ENCODE results near the gene RASA3. TPM values are rescaled to one million over a fixed set of nuclear protein-coding genes. Genes with fewer than 3 reads are reported as not detected.

Gene RASA3
- total RNA-seq, 1 experiment from 2014 or later = 9.1 TPM

GRCh38 chr13:114122127-114122511, 10.3 kb downstream of the RASA3 start:
- Histone ChIP-seq H3K4me1 (ENCODE audit: insufficient read depth, low read length) (peaks cover 13% of the 10 kb centered on the region), H3K9me3 (ENCODE audit: low read length) (no peaks in the 10 kb centered on the region), H3F3A (ENCODE audit: low read length, unreplicated experiment) (no peaks in the 10 kb centered on the region), H4K20me1 (ENCODE audit: low read length) (no peaks in the 10 kb centered on the region), H3K9me2 (replicated peaks; ENCODE audit: low read length) (no peaks in the 10 kb centered on the region), H2AFZ (ENCODE audit: low read length) (no peak overlapping the region), H3K27ac (ENCODE audit: low read length) (no peak overlapping the region), H3K79me2 (ENCODE audit: low read length) (peaks cover 62% of the 10 kb centered on the region), H3K27me3 (ENCODE audit: low read length) (no peaks in the 10 kb centered on the region), H3K9ac (ENCODE audit: low read length) (no peak overlapping the region), H3K4me3 (ENCODE audit: low read length) (no peak overlapping the region), H3K36me3 (ENCODE audit: low read depth, low read length) (no peaks in the 10 kb centered on the region), H3K4me2 (ENCODE audit: low read length) (no peak overlapping the region)
- TF ChIP-seq EZH2phosphoT487 (IDR thresholded peaks at IDR 0.05; ENCODE audit: borderline replicate concordance, low read length) = no peak
- TF ChIP-seq CTCF (conservative IDR thresholded peaks at IDR 0.05; ENCODE audit: low read depth, low read length) = no peak
- no peak for TF ChIP-seq EZH2 (IDR thresholded peaks at IDR 0.05; ENCODE audit: low read length, unreplicated experiment)
- ChIA-PET CTCF (no interaction called here), POLR2A (ENCODE audit: unreplicated experiment) (no interaction called here)
- intact Hi-C loops (cut with micrococcal nuclease) = no loop called here
- BruUV-seq (replicated peaks) = no TSS peak
- DNase-seq (no peak), ATAC-seq (no peak)

GRCh38 chr13:114121496-114122126, 10.8 kb downstream of the RASA3 start:
- Histone ChIP-seq H3K36me3 (ENCODE audit: low read depth, low read length) (no peaks in the 10 kb centered on the region), H3K4me1 (ENCODE audit: insufficient read depth, low read length) (peaks cover 13% of the 10 kb centered on the region), H3K27me3 (ENCODE audit: low read length) (no peaks in the 10 kb centered on the region), H3K4me2 (ENCODE audit: low read length) (no peak overlapping the region), H3F3A (ENCODE audit: low read length, unreplicated experiment) (no peaks in the 10 kb centered on the region), H2AFZ (ENCODE audit: low read length) (no peak overlapping the region), H3K79me2 (ENCODE audit: low read length) (peaks cover 58% of the 10 kb centered on the region), H3K27ac (ENCODE audit: low read length) (no peak overlapping the region), H3K9me2 (replicated peaks; ENCODE audit: low read length) (no peaks in the 10 kb centered on the region), H4K20me1 (ENCODE audit: low read length) (no peaks in the 10 kb centered on the region), H3K4me3 (ENCODE audit: low read length) (no peak overlapping the region), H3K9ac (ENCODE audit: low read length) (no peak overlapping the region), H3K9me3 (ENCODE audit: low read length) (no peaks in the 10 kb centered on the region)
- ChIA-PET CTCF (no interaction called here), POLR2A (ENCODE audit: unreplicated experiment) (no interaction called here)
- TF ChIP-seq CTCF (conservative IDR thresholded peaks at IDR 0.05; ENCODE audit: low read depth, low read length) (no peak), EZH2 (IDR thresholded peaks at IDR 0.05; ENCODE audit: low read length, unreplicated experiment) (no peak), EZH2phosphoT487 (IDR thresholded peaks at IDR 0.05; ENCODE audit: borderline replicate concordance, low read length) (no peak)
- DNase-seq = no peak
- no TSS peak for BruUV-seq (replicated peaks)
- intact Hi-C loops (cut with micrococcal nuclease) = no loop called here
- no peak for ATAC-seq

GRCh38 chr13:114121031-114121430, 11.4 kb downstream of the RASA3 start:
- H3K4me1 ChIP-seq (ENCODE audit: insufficient read depth, low read length) = peaks cover 13% of the 10 kb centered on the region

More at GRCh38 chr13:114121031-114121430, 11.4 kb downstream of the RASA3 start:
- BruUV-seq (replicated peaks) = no TSS peak
- H3K79me2 ChIP-seq (ENCODE audit: low read length) = peaks cover 58% of the 10 kb centered on the region
- intact Hi-C loops (cut with micrococcal nuclease) = no loop called here
- H3K36me3 ChIP-seq (ENCODE audit: low read depth, low read length) = no peaks in the 10 kb centered on the region
- ChIA-PET CTCF (no interaction called here), POLR2A (ENCODE audit: unreplicated experiment) (no interaction called here)
- no peaks in the 10 kb centered on the region for H4K20me1 ChIP-seq (ENCODE audit: low read length)
- H3K27ac ChIP-seq (ENCODE audit: low read length) = no peak overlapping the region
- H3K27me3 ChIP-seq (ENCODE audit: low read length) = no peaks in the 10 kb centered on the region
- DNase-seq (no peak), ATAC-seq (no peak)
- H3K9ac ChIP-seq (ENCODE audit: low read length) = no peak overlapping the region
- no peaks in the 10 kb centered on the region for H3K9me2 ChIP-seq (replicated peaks; ENCODE audit: low read length)
- no peak overlapping the region for H3K4me3 ChIP-seq (ENCODE audit: low read length)
- no peaks in the 10 kb centered on the region for H3F3A ChIP-seq (ENCODE audit: low read length, unreplicated experiment)
- no peaks in the 10 kb centered on the region for H3K9me3 ChIP-seq (ENCODE audit: low read length)
- H2AFZ ChIP-seq (ENCODE audit: low read length) = no peak overlapping the region
- TF ChIP-seq CTCF (conservative IDR thresholded peaks at IDR 0.05; ENCODE audit: low read depth, low read length) (no peak), EZH2phosphoT487 (IDR thresholded peaks at IDR 0.05; ENCODE audit: borderline replicate concordance, low read length) (no peak), EZH2 (IDR thresholded peaks at IDR 0.05; ENCODE audit: low read length, unreplicated experiment) (no peak)
- no peak overlapping the region for H3K4me2 ChIP-seq (ENCODE audit: low read length)
